Neuron (in vitro differentiated cells): Measurements from ENCODE around the gene UBR4.
"Not testable (repeated sequence)": the region's sequence is repeated elsewhere in the genome, so short reads cannot be mapped to it uniquely, and the experiment has no call there.

Experiments used
- H2AFZ ChIP-seq: one replicate; pipeline ENCODE4 v1.6.1; 2013; ENCODE audit warnings: low read depth, mild to moderate bottlenecking, inconsistent platforms, low read length, moderate library complexity
- H3K27me3 ChIP-seq: one replicate; pipeline ENCODE4 v1.6.1; 2013; ENCODE audit warnings: low read length; ENCODE audit not compliant: insufficient read depth
- H3K36me3 ChIP-seq: one replicate; pipeline ENCODE4 v1.6.1; 2013; ENCODE audit warnings: low read length; ENCODE audit not compliant: insufficient read depth
- H3K4me1 ChIP-seq: one replicate; pipeline ENCODE4 v1.6.1; 2013; ENCODE audit warnings: low read length; ENCODE audit not compliant: insufficient read depth
- H3K4me3 ChIP-seq: 2 replicates; pipeline ENCODE4 v1.5.1; 2013; ENCODE audit warnings: mild to moderate bottlenecking, low read length, moderate library complexity
- H3K9me3 ChIP-seq: one replicate; pipeline ENCODE4 v1.6.1; 2013; ENCODE audit warnings: low read length

UBR4 gene

DNA sequence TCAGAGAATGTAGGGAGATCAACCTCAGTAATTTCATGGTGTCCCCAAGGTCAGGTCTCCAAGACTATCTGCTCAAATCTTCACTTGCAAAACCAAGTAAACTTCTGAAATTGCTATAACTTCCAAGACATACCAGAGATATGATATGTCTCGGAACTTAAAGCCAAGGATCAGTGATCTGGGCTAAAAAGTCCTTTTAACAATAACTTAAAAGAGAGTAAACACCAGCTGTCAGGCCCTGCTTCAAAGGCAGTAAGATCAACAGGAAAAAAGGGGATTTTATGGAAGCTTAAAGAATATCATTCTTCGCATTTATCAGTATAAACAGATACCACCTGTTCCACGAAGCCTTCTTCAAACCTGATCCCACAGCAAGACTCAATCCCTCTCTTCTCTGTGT, 13.7 kb downstream of the UBR4 start:
- H3K9me3 ChIP-seq = no peaks in the 10 kb centered on the region
- H3K36me3 ChIP-seq = peaks cover 81% of the 10 kb centered on the region
- H3K4me3 ChIP-seq = no peak overlapping the region
- H3K4me1 ChIP-seq = no peaks in the 10 kb centered on the region
- H3K27me3 ChIP-seq = no peaks in the 10 kb centered on the region
- no peak overlapping the region for H2AFZ ChIP-seq

DNA sequence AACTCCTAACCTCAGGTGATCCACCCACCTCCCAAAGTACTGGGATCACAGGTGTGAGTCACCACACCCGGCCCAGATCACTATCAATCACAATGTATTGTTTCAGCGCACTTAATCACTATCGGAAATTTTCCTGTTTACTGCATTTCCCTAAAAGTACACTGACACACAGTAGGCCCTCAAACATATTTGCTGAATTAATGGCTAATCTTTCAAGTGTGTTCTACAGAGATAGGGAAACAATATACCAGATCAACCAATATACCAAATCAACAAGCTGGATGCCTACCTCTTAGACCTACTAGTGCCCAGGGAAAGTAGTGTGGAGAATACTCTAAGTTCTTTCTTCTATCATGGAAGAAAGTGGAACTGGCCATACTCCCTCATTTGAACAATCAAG, 17.1 kb downstream of the UBR4 start:
- H3K27me3 ChIP-seq = no peaks in the 10 kb centered on the region
- H2AFZ ChIP-seq = no peak overlapping the region
- H3K36me3 ChIP-seq = peaks cover 80% of the 10 kb centered on the region
- no peaks in the 10 kb centered on the region for H3K4me1 ChIP-seq
- H3K4me3 ChIP-seq = no peak overlapping the region
- H3K9me3 ChIP-seq = no peaks in the 10 kb centered on the region

DNA sequence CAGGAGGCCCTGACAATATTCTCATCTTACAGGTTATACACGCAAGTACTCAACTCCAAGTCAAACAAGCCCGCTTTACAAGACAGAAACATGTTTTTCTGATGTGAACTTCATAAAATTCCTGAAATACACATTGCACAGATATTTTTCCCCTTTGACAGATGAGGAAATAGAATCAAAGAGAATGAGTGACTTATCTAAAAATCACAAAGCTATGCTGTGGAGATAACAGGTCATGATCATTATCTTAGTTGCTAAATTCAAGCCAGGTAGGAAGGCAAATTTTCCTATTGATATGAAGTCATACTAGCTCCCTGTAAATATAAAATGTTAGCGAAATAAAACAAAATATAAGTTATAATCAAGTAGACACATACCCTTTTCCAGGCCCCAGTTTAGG, 18.3 kb downstream of the UBR4 start:
- Histone ChIP-seq H3K27me3 (no peaks in the 10 kb centered on the region), H2AFZ (no peak overlapping the region), H3K4me1 (no peaks in the 10 kb centered on the region), H3K9me3 (no peaks in the 10 kb centered on the region), H3K36me3 (peaks cover 76% of the 10 kb centered on the region), H3K4me3 (no peak overlapping the region)

DNA sequence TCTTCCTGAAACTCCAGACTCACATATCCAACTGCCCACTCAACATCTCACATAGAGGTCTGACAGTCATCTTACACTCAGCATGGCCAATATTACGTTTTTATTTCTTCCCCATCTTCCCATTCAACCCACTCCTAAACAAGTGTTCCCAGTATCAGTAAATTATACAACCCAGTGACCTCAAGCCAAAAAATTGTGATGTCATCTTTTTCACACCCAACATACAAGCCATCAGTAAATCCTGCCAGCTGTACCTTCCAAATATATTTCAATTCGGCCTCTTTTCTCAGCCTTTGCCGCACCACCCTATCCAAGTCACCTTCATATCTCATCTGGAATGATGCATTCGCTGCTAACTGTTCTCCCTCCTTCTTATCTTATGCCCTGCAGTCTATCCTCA, 19.6 kb downstream of the UBR4 start:
- H3K36me3 ChIP-seq = peaks cover 73% of the 10 kb centered on the region
- H3K9me3 ChIP-seq = no peaks in the 10 kb centered on the region
- H3K27me3 ChIP-seq = no peaks in the 10 kb centered on the region
- H3K4me1 ChIP-seq = no peaks in the 10 kb centered on the region
- H3K4me3 ChIP-seq = no peak overlapping the region
- H2AFZ ChIP-seq = no peak overlapping the region

DNA sequence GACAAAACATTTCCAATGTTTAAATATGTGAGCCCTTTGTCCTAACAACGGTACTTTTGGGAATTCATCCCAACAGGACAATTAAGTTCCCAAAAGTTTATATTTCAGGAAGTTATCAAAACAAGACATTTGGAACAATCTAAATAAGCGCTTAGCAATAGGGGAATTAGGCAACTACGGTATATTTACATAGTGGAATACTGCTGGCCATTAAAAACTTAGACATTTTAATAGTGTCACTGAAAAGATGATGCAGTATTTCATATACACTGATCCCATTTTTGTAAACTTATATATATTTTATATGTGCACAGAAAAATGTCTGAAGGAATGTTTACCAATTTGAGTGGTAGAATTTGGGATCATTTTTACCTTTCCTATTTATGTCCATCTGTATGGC, 20.8 kb downstream of the UBR4 start:
- H3K4me1 ChIP-seq = no peaks in the 10 kb centered on the region
- peaks cover 81% of the 10 kb centered on the region for H3K36me3 ChIP-seq
- no peak overlapping the region for H2AFZ ChIP-seq
- no peaks in the 10 kb centered on the region for H3K27me3 ChIP-seq
- H3K9me3 ChIP-seq = no peaks in the 10 kb centered on the region
- no peak overlapping the region for H3K4me3 ChIP-seq

DNA sequence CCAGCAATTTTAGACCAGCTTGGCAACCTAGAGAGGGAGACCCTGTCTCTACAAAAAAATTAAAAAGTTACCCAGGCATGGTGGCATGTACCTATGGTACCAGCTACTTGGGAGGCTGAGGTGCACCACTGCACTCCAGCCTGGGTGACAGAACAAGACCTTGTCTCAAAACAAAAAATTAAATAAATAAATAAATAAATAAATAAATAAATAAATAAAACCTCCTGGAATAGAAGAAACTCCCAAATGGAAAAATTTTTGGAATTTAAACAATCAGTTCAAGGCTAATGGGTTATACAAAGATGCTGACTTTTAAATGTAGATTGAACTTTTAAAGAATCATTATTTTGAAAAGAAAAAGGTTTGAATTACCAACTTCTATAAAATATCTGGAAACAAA, 22.2 kb downstream of the UBR4 start:
- H2AFZ ChIP-seq = no peak overlapping the region

DNA sequence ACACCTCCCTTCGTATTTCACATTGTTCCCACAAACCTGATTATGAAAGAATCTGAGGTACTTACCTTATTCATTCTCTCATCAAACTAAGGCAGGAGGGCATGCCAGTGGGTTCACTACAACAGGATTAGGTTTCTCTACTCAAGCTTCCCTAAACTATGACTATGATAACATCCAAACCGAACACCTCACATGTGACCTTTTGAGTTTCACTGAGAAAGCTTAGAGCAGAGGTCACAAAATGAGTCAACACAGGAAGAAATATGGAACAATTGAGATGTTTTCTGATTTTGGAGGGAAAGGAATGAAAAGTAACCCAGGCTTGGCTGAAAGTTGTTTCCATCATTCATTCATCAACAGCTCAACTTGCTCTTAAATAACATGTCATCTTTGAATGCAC, 24.1 kb downstream of the UBR4 start:
- Histone ChIP-seq H3K36me3 (peaks cover 82% of the 10 kb centered on the region), H3K27me3 (no peaks in the 10 kb centered on the region)

More for the DNA sequence above, 22.2 kb downstream of the UBR4 start:
- Histone ChIP-seq H3K27me3 (no peaks in the 10 kb centered on the region), H3K4me3 (no peak overlapping the region), H3K4me1 (no peaks in the 10 kb centered on the region), H3K9me3 (no peaks in the 10 kb centered on the region), H3K36me3 (peaks cover 80% of the 10 kb centered on the region)

DNA sequence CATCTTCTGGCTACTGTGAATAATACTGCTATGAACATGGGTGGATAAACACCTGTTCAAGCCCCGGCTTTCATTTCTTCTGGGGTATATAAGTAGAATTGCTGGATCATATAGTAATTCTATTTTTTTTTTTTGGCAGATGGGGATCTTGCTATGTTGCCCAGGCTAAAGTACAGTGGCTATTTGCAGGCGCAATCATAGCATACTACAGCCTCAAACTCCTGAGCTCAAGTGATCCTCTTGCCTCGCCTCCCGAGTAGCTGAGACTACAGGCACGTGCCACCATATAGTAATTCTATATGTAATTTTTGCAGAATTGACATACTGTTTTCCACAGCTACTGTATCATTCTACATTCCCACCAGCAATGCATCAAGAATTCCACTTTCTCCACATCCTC, 27.8 kb downstream of the UBR4 start:
- Histone ChIP-seq H3K4me3 (no peak overlapping the region), H3K9me3 (no peaks in the 10 kb centered on the region), H2AFZ (no peak overlapping the region), H3K36me3 (peaks cover 87% of the 10 kb centered on the region), H3K27me3 (no peaks in the 10 kb centered on the region), H3K4me1 (no peaks in the 10 kb centered on the region)

More for the DNA sequence above, 24.1 kb downstream of the UBR4 start:
- Histone ChIP-seq H3K4me3 (no peak overlapping the region), H3K4me1 (no peaks in the 10 kb centered on the region), H3K9me3 (no peaks in the 10 kb centered on the region), H2AFZ (no peak overlapping the region)

DNA sequence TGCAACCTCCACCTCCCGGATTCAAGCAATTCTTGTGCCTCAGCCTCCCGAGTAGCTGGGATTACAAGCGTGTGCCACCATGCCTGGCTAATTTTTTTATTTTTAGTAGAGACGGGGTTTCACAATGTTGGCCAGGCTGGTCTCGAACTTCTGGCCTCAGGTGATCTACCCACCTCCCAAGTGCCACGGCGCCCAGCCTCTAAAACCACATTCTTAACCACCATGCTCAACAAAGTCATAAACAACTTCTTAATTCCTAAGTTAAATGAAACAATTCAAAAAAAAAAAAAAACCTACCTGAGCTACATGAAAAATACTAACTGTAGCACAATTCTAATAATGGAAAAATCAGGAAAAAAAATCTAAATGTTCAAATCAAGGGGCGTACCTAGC, 29.8 kb downstream of the UBR4 start:
- H3K27me3 ChIP-seq, H3K4me3 ChIP-seq, H3K4me1 ChIP-seq, H2AFZ ChIP-seq, H3K9me3 ChIP-seq: not testable (repeated sequence)
- peaks cover 90% of the 10 kb centered on the region for H3K36me3 ChIP-seq

DNA sequence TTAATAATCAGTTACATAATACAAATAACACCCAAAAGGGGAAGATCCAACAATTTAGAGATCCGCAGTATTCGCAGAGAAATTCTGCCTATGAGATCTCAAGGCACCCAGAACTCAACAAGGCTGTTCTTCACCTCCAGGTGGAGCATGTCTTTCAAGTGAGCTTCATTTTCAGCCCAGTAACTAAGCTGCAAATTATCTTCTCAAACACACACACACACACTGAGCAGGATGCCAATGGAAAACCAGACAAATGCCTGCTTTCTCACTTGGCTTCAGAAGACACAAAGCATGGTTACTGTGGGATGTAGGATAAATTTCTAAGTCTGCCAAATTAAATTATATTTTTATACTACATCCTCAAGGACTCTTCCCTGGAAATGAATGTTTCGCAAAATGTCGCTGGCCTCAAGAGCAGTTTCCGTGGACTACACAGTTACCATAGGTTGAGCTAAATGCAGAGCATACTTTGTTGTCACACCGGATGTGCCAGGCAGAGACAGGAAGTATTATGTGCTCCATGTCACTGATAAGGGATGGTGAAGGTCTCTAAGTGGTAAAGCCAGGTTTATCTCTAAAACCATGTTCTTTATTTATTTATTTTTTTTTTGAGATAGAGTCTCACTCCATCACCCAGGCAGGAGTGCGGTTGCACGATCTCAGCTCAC, 30.3 kb downstream of the UBR4 start:
- H3K36me3 ChIP-seq = peaks cover 90% of the 10 kb centered on the region
- no peaks in the 10 kb centered on the region for H3K9me3 ChIP-seq
- no peaks in the 10 kb centered on the region for H3K27me3 ChIP-seq
- no peaks in the 10 kb centered on the region for H3K4me1 ChIP-seq
- no peak overlapping the region for H3K4me3 ChIP-seq
- no peak overlapping the region for H2AFZ ChIP-seq

DNA sequence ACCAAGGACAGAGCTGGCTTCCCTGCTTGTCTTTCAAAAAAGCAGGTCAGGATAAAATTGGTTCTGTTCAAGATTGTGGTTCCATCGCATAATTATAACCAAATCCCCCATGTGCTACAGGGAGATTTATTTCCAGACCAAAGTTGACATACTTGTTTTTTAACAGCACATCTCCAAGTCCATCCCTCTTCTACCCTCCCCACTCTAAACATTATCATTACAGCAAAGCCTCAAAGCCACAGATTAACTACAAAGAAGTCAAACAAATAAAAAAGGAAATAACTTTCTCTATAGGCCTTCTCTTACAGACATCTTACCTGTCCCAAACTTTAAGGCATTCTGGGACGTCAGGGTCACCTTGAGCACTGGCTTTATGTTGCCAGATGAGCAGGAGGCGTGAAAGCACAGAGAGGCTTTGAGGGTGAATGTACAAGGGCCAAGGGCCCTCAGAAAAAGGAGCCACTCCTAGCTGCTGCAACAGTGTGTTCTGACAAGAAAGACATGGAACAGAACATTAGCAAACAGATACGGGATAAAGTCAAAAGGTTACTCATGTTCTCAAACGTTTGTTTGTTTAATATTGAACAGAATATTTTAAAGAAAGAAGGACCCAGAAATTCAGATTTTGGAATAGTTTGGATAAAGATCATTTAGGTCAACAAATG, 31.2 kb downstream of the UBR4 start:
- Histone ChIP-seq H3K9me3 (no peaks in the 10 kb centered on the region), H2AFZ (no peak overlapping the region), H3K4me3 (no peak overlapping the region), H3K4me1 (no peaks in the 10 kb centered on the region), H3K27me3 (no peaks in the 10 kb centered on the region), H3K36me3 (peaks cover 91% of the 10 kb centered on the region)

DNA sequence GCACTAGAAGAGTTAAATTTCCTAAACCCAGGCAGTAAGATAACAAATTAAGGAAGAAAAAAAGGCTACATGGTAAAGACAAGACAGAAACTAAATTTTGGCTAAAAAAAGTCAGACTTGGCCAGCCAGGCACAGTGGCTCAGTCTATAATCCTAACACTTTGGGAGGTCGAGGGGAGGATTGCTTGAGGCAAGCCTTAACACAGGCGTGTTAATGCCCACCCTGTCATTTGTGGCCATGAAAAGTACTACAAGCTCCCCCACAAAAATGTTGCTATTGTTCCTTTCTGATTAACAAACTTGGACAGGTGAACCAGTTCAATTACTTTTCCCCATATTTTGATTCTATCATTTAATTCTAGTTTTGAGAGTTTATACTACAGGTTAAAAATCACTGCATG, 32.3 kb downstream of the UBR4 start:
- H2AFZ ChIP-seq = no peak overlapping the region
- H3K9me3 ChIP-seq = no peaks in the 10 kb centered on the region
- peaks cover 93% of the 10 kb centered on the region for H3K36me3 ChIP-seq
- no peaks in the 10 kb centered on the region for H3K27me3 ChIP-seq
- no peaks in the 10 kb centered on the region for H3K4me1 ChIP-seq
- H3K4me3 ChIP-seq = no peak overlapping the region

DNA sequence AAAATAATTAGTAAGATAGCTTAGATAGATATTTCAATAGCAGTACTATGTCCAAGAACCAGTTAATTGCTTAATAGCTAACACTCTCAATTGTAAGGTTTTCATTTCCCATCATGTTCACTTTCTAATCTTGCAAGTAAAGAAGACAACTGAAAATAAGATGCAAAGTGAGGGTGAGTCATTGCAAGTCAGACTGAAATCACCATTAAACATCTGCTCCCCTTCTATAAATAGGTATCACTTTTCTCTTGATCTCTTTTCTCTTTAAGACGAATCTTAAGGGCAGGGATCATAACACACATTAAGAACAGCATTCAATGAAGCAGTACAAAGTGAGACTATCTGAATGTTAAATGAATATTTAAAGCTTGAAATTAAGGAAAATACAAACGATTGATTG, 40.4 kb downstream of the UBR4 start:
- Histone ChIP-seq H3K36me3 (peaks cover 94% of the 10 kb centered on the region), H3K9me3 (no peaks in the 10 kb centered on the region), H2AFZ (no peak overlapping the region)

DNA sequence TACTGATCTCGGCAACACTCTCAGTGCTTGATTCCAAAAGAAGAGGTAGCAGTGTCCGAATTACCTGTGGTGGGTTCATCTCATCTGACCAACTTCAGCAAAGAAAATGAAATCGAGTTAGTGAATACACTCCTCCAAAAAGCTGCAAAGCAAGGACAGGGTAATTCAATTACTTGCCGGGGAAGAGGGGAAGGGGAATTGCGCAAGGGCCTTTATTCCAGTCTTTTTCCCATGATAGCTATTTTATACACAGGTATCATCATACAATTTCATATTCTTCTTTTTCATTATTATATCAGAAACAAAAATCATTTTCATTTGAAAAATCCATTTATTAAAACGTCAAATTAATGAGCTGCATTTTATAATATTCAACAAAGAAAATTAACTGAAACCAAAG, 42.9 kb downstream of the UBR4 start:
- no peaks in the 10 kb centered on the region for H3K27me3 ChIP-seq
- H2AFZ ChIP-seq = no peak overlapping the region
- no peaks in the 10 kb centered on the region for H3K9me3 ChIP-seq
- H3K36me3 ChIP-seq = peaks cover 96% of the 10 kb centered on the region
- no peaks in the 10 kb centered on the region for H3K4me1 ChIP-seq
- H3K4me3 ChIP-seq = no peak overlapping the region

More for the DNA sequence above, 40.4 kb downstream of the UBR4 start:
- no peaks in the 10 kb centered on the region for H3K4me1 ChIP-seq
- H3K27me3 ChIP-seq = no peaks in the 10 kb centered on the region
- H3K4me3 ChIP-seq = no peak overlapping the region
